Body of pancreas (tissue), 4 donors: ENCODE data around the gene MPHOSPH6.

ENCODE experiments used
- CTCF ChIP-seq, 7 experiments: fragments of 450-650 bp in 4 of 7; fragments of 200-600 bp in 3 of 7; sonication (generic) in 3 of 7; IDR thresholded peaks; one replicate each; pipeline ENCODE4 v1.5.1; 2016 to 2019; ENCODE audit warnings: antibody characterized with exemption in 7 of 7
- POLR2A ChIP-seq, 3 donors: fragments of 450-650 bp; IDR thresholded peaks; one replicate each; pipeline ENCODE4 v1.6.1; 2016; ENCODE audit warnings: antibody characterized with exemption in 3 of 3, mild to moderate bottlenecking in 2 of 3

DNA sequence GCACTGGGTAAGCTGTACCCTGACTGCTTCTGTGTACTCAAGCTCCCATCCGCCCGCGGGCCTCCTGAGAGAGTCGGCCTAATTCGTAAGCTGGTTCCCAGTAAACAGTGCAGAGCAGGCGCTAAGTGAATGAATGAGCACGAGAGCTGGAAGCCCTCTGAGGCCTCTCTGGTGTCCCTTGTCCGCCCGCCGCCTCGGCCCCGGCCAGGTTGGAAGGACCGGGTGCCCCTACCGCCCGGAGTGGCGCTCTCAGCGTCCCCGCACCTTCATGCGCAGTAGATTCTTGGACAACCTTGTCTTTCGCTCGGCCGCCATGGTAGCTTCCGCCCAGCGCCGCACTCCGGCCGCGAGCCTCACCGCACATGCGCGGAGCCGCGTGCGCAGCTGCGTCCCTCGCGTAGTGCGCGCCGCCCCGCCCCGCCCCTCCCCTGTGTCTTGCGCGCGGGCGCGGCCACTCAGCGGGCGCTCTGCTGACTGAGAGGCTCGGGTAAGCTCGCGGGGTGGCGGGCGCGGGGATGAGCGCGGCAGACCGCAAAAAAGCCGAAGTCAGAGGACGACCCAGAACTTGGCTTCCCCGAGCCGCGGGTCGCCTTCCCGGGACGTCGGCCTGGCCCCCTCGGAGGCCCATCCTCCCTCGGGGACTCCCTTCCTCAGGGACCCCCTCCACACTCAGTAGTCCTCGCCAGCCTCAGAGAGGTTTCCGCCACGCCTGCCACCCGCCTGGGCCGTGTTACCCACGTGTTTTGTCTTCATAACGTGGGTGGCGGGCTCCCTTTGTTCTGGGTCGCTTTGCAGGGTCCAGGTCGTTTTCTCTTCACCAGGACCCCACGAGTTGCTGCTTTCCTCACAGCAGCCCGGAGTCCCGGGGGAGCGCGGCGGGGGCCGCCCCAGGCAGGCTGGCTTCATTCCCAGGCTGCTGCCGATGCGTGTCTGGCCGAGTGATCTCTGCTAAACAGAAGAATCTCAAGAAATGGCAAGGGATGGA lies at the start of gene MPHOSPH6:
- TF ChIP-seq CTCF (IDR thresholded peaks at IDR 0.05) (peak in 5 of 7 experiments; percentile 19 to 51 (median 40)), POLR2A (IDR thresholded peaks at IDR 0.05) (peak; percentile 38 to 75 (median 43))
